Umbilical cord (tissue), 2 donors: Measurements from ENCODE around the gene LAMC1. TPM values are rescaled to one million over a fixed set of nuclear protein-coding genes. Genes with fewer than 3 reads are reported as not detected.

Experiments used
- DNase-seq: peaks from one replicate; pipeline ENCODE4 v3.0.0-alpha.2; 2015; ENCODE audit warnings: low spot score
- total RNA-seq: library from RNA; depleted of rRNA; stranded (reverse); fragments of >200 nt; gene quantifications from one replicate; pipeline ENCODE4 v1.2.3, GENCODE V29; 2014; ENCODE audit warnings: low replicate concordance; ENCODE audit not compliant: insufficient read depth

The LAMC1 gene
- total RNA-seq, 1 donor from 2014 or later = 585 TPM

- peak; percentile 70 for DNase-seq
Measured at GRCh38 chr1:183191833-183192232, 168.6 kb downstream of the LAMC1 start.

- DNase-seq = no peak
Measured at GRCh38 chr1:183193963-183194525, 170.8 kb downstream of the LAMC1 start.

- DNase-seq = no peak
Measured at GRCh38 chr1:183194527-183195141, 171.4 kb downstream of the LAMC1 start.

- no peak for DNase-seq
Measured at GRCh38 chr1:183195142-183195574, 171.9 kb downstream of the LAMC1 start.

Other genes with a start within 250 kb of the LAMC1 start
- 21.9 TPM for gene NPL, start 233.6 kb upstream of the LAMC1 start, total RNA-seq
- 102 TPM for gene DHX9, start 184.1 kb upstream of the LAMC1 start, total RNA-seq
- gene SHCBP1L, start 70.3 kb upstream of the LAMC1 start, total RNA-seq = not detected
- 34.2 TPM for gene LAMC2, start 162.8 kb downstream of the LAMC1 start, total RNA-seq